HG03066 (cell line): ENCODE measurements around the gene PLEKHG4.

Experiments
- ATAC-seq: cut with Tn5 transposase; IDR thresholded peaks from one replicate; pipeline ENCODE4 v1.9.1; 2021; ENCODE audit warnings: low read depth; ENCODE audit not compliant: unreplicated experiment

PLEKHG4 gene

GRCh38 chr16:67279296-67280089 lies at the start of gene PLEKHG4:
TSS of gene PLEKHG4 (plus strand) at chr16:67279532. CDS start at chr16:67280045, 513 bp downstream.
- ATAC-seq = peak; percentile 79

- no peak for ATAC-seq
Observed at GRCh38 chr16:67229906-67230808, 49.2 kb upstream of the PLEKHG4 start.

GRCh38 chr16:67230809-67231660 lies 48.3 kb upstream of the PLEKHG4 start:
- ATAC-seq = no peak

GRCh38 chr16:67233596-67233995 lies 45.7 kb upstream of the PLEKHG4 start:
- no peak for ATAC-seq

GRCh38 chr16:67234180-67234597 lies 45.1 kb upstream of the PLEKHG4 start:
- ATAC-seq = no peak

- no peak for ATAC-seq
Observed at GRCh38 chr16:67235816-67236562, 43.3 kb upstream of the PLEKHG4 start.

- no peak for ATAC-seq
Observed at GRCh38 chr16:67236563-67237395, 42.6 kb upstream of the PLEKHG4 start.

GRCh38 chr16:67237396-67238277 lies 41.7 kb upstream of the PLEKHG4 start:
- ATAC-seq = no peak

- no peak for ATAC-seq
Observed at GRCh38 chr16:67238278-67238575, 41.1 kb upstream of the PLEKHG4 start.

GRCh38 chr16:67238806-67239470 lies 40.4 kb upstream of the PLEKHG4 start:
- ATAC-seq = no peak

GRCh38 chr16:67240506-67240905 lies 38.8 kb upstream of the PLEKHG4 start:
- ATAC-seq = no peak

GRCh38 chr16:67241008-67241900 lies 38.1 kb upstream of the PLEKHG4 start:
- ATAC-seq = no peak

GRCh38 chr16:67242138-67242730 lies 37.1 kb upstream of the PLEKHG4 start:
- no peak for ATAC-seq

GRCh38 chr16:67243481-67243880 lies 35.9 kb upstream of the PLEKHG4 start:
- ATAC-seq = no peak

GRCh38 chr16:67244387-67245185 lies 34.7 kb upstream of the PLEKHG4 start:
- peak; percentile 46 for ATAC-seq

GRCh38 chr16:67245186-67245585 lies 34.1 kb upstream of the PLEKHG4 start:
- ATAC-seq = no peak
